GM18519 (cell line): ENCODE data around the gene ZNF536.
"Not testable (repeated sequence)": the region's sequence is repeated elsewhere in the genome, so short reads cannot be mapped to it uniquely, and the experiment has no call there.

Experiments
- ATAC-seq: cut with Tn5 transposase; IDR thresholded peaks from one replicate; pipeline ENCODE4 v1.9.1; 2021; ENCODE audit warnings: mild to moderate bottlenecking, moderate library complexity; ENCODE audit not compliant: unreplicated experiment, low FRiP score

ZNF536 gene

GRCh38 chr19:30408734-30409301 is 36.6 kb downstream of the ZNF536 start:
- ATAC-seq, result no peak

DNA sequence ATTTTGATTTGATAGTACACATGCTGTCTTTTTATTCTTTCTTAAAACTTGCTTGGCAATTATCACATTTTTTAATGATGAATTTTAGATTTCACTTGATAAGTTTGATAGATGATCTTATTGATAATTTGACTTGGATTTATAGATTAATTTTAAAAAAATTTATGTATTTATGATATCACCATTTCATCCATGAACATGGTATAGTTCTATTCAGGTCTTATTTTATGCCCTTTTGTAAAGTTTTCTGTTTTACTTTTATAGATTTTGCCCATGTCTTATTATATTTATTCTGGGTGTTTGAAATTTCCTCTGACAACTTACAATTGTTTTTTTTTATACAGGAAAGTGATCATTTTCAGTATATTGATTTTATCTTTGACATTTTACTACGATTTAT is 39.5 kb downstream of the ZNF536 start:
- no peak for ATAC-seq

DNA sequence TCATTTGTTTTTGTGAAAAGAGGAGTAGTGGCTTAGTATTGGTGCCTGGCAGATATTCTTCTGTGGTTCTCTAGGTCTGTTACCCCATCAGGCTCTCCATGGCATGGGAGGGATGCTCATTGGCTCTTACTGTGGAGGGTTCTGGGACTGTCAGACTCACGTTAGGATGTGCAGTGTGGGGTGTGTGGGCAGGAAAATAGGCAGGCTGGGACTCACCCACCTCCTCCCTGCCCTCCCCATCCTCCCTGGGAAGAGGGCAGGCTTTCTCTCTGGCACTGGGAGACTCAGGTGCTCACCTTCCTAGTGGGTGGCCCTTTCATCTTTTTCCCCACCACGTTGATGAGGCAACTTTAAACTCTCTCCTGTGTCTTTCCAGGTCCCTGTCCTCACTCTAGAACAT is 44.2 kb downstream of the ZNF536 start:
- no peak for ATAC-seq

DNA sequence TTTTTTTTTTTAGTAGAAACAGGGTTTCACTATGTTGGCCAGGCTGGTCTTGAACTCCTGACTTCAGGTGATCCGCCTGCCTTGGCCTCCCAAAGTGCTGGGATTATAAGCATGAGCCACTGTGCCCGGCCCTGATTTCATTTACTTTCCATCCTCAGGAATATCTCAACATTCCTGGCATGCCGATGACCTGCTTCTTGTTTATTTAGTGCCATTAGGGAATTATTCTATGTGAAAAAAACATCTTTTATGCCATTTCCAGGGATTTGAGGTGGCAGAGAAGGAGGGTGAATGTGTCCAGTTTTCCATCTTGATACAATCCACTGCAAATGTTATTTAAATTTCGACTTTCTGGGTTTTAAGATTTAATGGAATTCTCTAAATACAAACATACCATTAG is 45.0 kb downstream of the ZNF536 start:
- not testable (repeated sequence) for ATAC-seq

GRCh38 chr19:30419568-30420180 is 47.5 kb downstream of the ZNF536 start:
- no peak for ATAC-seq

GRCh38 chr19:30420316-30420715 is 48.1 kb downstream of the ZNF536 start:
- no peak for ATAC-seq

GRCh38 chr19:30420881-30421280 is 48.7 kb downstream of the ZNF536 start:
- ATAC-seq, result no peak

GRCh38 chr19:30421571-30421970 is 49.4 kb downstream of the ZNF536 start:
- no peak for ATAC-seq

- ATAC-seq, result no peak
Observed at GRCh38 chr19:30423481-30423880, 51.3 kb downstream of the ZNF536 start.

DNA sequence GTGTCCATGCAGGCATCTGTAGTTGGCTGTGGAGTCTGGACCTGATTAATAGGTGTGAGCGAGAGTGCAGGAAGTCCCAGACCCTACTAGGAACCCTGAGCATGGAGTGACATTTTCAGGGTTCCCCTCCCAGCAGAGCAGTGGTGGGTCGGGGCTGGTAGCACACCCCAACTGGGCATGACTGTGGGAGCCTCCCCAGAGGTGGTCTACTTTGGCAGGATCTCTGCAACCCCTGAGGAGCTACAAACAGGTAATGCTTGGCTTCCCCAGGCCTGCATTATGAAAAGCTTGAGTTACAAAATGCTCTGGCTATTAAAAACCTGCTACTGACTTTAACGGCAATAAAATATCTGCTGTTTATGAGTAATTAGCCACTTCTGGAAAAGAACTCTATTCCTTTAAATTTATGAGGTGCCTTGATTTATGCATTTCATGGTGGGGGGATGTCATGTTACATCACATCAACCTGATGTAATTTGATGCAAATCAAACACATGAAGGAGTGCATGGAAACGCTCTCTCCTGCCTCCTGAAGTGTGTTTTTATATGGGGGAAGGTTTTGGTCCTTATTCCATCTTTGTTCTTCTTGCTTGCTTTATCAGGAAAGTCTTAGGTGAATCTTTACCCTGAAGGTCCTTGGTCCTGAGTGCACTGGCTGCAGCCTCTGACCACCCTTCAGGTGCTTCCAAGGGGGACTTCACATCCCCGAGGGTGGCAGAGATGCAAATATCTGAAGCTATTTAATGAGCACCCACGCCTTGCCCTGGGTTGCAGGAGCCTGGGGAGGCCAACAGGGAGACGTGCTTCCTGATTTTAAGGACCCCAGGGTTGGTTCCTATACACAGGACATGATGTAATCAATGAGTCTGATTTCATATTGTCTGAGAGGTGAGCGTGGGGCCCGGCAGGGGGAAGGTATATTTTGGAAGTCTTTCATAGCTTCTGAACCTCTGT is 54.0 kb downstream of the ZNF536 start:
- ATAC-seq, result no peak

GRCh38 chr19:30426864-30427263 is 54.7 kb downstream of the ZNF536 start:
- no peak for ATAC-seq

GRCh38 chr19:30428092-30428680 is 56.0 kb downstream of the ZNF536 start:
- no peak for ATAC-seq

DNA sequence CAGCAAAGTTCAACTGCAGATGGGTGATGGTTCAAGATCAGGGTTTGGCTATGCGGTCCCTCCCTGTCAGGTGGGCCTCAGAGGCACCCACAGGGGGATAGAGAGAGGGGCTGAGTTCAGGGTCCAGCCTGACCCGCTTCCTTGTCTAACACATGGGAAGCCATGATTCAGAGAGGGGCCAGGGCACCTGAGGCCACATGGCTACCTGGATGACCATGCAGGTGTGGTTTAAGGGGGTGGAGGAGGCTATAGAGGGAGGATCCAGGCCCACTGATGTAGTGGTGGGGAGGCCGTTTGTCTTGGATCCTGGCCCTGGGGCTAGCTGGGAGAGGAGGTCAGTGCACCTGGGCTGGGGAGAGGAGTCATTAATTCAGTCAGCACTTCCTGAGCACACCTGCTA is 56.7 kb downstream of the ZNF536 start:
- no peak for ATAC-seq

DNA sequence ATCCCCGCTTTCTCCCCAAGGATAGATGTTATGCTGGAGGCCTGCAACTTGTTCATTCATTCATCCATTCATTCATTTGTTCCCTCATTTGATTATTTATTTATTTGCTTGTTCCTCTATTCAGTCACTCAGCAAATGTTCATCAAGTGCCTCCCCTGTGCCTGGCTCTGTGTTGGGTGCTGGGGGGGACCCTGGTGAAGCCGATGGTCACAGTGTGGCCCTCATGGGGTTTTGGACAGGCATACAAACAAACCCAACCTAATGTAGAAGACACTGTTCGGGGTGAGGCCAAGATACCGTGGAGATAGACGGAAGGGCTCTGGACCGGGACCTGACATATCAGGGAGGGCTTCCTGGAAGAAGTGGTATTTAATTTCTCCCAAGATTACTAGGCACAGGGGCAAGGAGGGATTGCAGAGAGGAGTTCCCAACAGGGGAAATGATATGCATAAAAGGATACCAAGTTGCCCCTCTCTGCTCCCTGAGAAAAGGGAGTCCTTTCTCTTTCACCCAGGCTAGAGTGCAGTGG is 58.1 kb downstream of the ZNF536 start:
- no peak for ATAC-seq

GRCh38 chr19:30431591-30431990 is 59.4 kb downstream of the ZNF536 start:
- no peak for ATAC-seq

GRCh38 chr19:30434797-30435594 is 62.8 kb downstream of the ZNF536 start:
- no peak for ATAC-seq

DNA sequence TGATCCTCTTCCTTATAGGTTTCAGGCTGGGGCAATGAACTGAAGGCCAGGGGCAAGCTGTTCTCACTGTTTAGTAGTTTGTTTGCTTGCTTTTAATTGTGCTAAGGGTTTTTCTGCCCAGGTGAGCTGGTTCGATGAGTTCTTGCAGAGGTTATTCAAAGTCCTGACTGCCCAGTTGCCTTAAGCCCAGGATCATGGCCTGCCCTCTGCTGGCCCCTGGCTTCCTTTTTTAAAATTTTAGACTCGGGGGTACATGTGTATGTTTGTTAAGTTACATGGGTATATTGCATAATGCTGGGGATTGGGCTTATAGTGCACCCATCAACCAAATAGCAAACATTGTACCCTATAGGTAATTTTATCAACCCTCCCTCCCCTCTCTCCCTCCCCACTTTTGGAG is 65.7 kb downstream of the ZNF536 start:
- ATAC-seq, result no peak

- no peak for ATAC-seq
Observed at GRCh38 chr19:30439310-30439709, 67.1 kb downstream of the ZNF536 start.

DNA sequence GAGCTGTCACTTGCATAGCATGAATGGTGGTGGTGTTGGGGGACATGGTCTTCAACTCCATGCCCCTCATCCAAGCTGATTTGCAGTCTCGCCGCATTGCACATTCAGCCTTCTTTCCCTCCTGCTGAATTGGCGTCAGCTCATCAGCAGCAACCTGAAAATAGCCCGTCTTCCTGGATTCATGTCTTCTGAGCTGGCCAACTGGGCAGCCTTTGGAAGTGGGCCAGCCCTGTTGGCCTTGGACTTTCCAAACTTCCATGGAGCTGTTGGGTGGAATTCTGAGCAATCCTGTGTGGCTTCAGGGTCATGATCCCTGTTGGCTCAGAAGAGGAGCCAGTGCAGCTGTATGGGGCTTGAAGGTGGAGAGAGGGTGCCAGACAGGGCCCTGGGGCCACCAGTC is 68.8 kb downstream of the ZNF536 start:
- no peak for ATAC-seq

DNA sequence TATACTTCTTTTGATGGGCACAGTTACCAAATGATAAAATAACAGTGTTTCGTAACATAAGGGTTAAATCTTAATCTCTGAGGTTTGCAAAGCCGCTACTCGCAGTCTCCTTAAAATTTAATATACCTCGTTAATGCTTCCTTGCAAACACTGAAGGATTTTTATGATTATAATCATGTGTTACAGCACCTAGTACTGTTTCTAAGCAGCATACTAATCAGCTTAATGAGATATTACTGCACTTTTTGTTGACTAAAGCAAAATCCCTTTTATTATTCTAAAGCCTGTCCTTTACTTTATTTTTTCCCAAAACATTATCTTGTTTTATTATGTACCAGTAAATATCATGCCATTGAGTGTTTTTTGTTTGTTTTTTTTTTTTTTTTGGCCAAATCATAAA is 70.5 kb downstream of the ZNF536 start:
- no peak for ATAC-seq
